HG03060 (cell line): Measurements from ENCODE around the gene C3orf52.
A peak's percentile ranks its signal among the peaks of the same experiment; 100 is the strongest.

ENCODE experiments used
- ATAC-seq: cut with Tn5 transposase; IDR thresholded peaks from one replicate; pipeline ENCODE4 v1.9.1; 2021; ENCODE audit warnings: low read depth, moderate number of reproducible peaks; ENCODE audit not compliant: unreplicated experiment

C3orf52 gene

GRCh38 chr3:112134335-112135124 is 48.3 kb downstream of the C3orf52 start:
- ATAC-seq = no peak

GRCh38 chr3:112136046-112136445 is 49.9 kb downstream of the C3orf52 start:
- ATAC-seq = no peak

DNA sequence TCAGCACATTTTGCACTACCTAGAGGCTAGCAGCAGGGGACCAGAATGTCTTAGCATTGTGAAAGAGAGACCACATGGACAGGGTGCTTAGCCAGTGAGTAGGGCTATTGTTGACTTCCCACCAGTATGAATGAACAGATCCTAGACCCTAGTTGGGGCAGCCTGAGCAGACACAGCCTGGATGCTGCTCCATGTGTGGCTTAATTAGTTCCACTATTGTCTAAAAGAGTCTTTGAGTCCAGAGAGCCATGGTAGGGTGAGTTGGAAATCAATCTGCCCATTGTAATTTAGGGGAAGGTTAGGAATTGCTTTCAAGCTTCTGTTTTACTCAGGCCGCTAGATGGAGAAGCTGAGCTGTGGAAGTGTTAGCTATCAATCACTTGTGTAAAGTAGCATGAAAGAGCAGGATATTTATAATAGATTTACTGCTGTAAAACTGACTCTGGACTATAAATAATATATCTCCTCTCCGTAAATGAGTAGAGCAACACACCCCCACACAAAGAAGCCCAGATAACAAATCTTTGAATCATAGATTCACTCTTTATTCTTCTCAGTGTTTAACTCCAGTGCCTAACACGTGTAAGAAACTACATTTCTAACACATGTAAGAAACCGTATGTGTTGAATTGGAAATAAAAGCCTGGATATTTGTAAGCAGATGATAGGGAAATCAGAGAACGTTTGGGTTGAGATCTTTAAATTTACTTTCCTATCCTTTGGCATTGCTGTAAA is 50.9 kb downstream of the C3orf52 start:
- ATAC-seq = no peak

DNA sequence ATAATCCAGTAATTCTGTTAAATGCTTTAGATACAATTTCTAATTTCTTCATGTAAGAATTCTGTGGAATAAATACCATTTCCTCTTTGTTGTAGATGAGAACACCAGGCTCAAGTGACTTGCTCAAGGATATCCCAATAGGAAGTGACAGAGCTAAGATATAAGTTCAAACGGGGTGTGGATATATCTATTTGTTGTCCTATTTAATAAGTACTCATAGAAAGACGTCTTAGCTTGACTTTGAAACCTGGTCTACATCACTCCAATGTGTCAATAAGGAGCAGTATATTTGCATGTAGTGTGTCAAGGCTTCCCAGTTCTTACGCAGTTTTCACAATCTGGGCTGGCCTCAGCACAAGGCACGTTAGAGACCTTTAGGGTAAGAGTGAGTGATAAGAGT is 51.6 kb downstream of the C3orf52 start:
- no peak for ATAC-seq

GRCh38 chr3:112138219-112138969 is 52.2 kb downstream of the C3orf52 start:
- ATAC-seq = no peak

- no peak for ATAC-seq
These were observed 54.4 kb downstream of the C3orf52 start for GRCh38 chr3:112140584-112140983.

DNA sequence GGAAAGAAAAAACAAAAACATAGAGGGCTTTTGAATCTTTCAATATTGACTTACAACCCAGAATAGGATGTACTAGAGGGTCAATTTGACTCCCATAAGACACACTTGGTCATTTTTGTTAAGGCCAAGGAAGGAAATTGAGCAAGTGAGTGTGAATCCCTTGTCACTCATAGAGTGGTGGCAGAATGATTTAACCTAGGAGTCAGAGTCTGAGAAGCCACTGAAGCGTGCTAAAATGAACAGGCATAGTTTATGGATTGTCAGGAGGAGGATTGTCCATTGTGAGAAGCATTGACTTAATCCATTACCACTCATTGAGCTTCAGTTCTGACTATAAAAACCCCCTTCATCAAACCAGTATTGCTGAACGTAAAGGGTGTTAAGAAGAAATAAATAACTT is 55.1 kb downstream of the C3orf52 start:
- no peak for ATAC-seq

GRCh38 chr3:112143251-112143650 is 57.1 kb downstream of the C3orf52 start:
- no peak for ATAC-seq

DNA sequence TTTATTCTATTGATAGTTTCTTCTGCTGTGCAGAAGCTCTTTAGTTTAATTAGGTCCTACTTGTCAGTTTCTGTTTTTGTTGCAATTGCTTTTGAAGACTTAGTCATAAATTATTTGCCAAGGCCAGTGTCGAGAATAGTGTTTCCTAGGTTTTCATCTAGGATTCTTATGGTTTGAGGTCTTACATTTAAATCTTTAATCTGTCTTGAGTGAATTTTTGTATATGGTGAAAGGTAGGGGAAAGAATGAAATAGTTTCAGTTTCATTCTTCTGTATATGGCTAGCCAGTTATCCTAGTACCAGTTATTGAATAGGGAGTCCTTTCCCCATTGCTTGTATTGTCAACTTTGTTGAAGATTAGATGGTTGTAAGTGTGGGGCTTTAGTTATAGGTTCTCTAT is 57.5 kb downstream of the C3orf52 start:
- ATAC-seq = no peak

DNA sequence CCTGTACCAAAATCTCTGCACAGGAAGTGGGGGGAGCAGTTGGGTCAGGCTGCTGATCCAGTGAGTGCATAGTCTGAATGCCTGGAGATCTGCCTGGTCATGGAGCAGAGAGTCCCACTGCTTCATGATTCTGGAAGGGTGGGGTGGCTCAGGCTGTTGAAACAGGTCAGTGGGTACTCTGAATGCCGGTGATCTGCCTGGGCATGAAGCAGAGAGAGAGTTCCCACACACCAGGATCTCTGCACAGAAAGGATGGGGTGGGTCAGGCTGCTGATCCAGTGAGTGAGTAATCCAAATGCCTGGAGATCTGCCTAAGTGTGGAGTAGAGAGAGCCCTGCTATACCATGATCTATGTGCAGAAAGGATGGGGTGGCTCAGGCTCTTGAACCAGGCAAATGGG is 62.9 kb downstream of the C3orf52 start:
- no peak for ATAC-seq

DNA sequence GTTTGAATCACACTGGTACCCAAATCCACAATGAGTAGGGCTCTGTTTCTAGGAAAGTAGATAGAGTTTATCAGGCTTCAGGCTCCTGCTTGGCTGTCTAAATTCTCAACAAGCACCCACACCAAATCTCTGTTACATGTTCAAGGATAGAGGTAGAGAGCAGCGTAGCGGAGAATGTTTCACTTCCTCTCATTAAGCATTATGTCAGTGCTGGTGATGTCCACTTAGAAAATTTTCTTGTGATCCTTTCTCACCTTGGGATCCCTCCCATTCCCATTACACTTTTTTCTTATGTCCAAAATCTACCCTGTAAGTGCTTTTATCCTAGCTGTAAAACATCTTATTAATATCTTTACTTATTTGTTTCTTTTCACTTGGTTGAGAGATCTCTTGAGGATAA is 81.6 kb downstream of the C3orf52 start:
- peak; percentile 85 for ATAC-seq
